GM12872 (cell line): ENCODE measurements around the gene MARCKS.

Experiments
- CTCF ChIP-seq: IDR thresholded peaks from 3 replicates; pipeline ENCODE4 v1.5.1; 2011; ENCODE audit warnings: low read depth, mild to moderate bottlenecking, low read length, moderate library complexity; ENCODE audit not compliant: insufficient read depth

MARCKS gene

GRCh38 chr6:113875470-113875869, 18.3 kb downstream of the MARCKS start:
- no peak for TF ChIP-seq CTCF

GRCh38 chr6:113876695-113877094, 19.6 kb downstream of the MARCKS start:
- no peak for TF ChIP-seq CTCF

GRCh38 chr6:113879186-113880096, 22.3 kb downstream of the MARCKS start:
- TF ChIP-seq CTCF = peak; percentile 81

GRCh38 chr6:113881478-113881980, 24.4 kb downstream of the MARCKS start:
- no peak for TF ChIP-seq CTCF

- TF ChIP-seq CTCF = no peak
Measured at GRCh38 chr6:113882336-113883022, 25.3 kb downstream of the MARCKS start.

- TF ChIP-seq CTCF = no peak
Measured at GRCh38 chr6:113884011-113884410, 26.9 kb downstream of the MARCKS start.

- TF ChIP-seq CTCF = no peak
Measured at GRCh38 chr6:113886512-113886911, 29.4 kb downstream of the MARCKS start.
